ENCODE measurements around the gene PI3.
"Not testable (repeated sequence)": the region's sequence is repeated elsewhere in the genome, so short reads cannot be mapped to it uniquely, and the experiment has no call there.

PI3 gene, protein sequence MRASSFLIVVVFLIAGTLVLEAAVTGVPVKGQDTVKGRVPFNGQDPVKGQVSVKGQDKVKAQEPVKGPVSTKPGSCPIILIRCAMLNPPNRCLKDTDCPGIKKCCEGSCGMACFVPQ

DNA sequence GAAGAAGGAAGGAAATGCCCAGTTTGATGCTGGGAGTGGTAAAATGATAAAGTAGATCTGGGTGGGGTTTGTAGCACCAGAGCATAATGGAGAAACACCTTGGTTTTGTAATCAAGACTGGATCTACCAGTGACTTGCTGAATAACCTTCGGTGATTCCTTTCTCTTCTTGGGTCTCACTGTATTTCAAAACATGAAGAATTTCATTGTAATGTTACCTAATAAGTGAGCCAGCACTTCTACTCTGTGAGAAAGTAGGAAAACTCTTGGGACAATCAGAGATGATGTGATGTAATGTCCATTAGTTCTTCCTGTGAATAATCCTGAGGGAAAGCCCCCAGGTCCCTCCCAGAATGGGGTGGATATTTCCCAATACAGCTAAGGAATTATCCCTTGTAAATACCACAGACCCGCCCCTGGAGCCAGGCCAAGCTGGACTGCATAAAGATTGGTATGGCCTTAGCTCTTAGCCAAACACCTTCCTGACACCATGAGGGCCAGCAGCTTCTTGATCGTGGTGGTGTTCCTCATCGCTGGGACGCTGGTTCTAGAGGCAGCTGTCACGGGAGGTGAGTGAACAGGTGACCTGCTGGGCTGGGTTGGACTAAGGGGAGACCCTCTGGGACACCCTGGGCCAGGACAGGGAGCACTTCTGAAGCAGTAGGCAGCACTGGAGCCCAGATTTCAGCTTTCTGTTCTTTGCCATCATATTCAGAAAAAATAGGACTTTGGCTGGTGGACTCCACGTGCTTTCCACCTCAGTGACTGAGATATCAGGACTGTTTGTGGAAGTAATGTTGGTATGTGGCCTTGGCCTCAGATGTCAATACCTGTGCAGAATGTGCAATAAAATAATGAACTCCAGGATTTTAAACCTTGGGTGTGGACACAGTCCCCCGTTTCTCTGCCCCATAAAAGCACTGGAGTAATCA lies at the start of gene PI3:
PI3 (plus strand) TSS at position 469 of the 931 bp plus-strand sequence; CDS start at position 490, 21 bp downstream.
- no peak for DNase-seq

DNA sequence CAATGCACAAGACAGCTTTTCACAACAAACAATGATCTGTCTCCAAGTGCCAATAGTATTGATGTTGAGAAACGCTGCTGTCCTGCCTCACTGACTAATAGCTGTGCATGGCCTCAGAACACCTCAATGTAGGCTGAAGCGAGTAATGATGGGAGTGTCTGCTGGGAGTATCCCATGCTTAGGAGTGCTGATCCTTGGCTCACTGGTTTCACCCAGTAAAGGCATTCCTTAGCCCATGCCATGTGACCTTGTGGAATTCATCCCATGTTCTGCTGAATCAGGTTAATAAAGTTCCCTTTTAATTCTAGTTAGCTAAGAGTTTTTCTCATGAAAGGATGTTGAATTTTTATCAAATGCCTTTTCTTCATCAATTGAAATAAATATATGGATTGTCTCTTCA lies 46.6 kb upstream of the PI3 start:
- no peak for DNase-seq

DNA sequence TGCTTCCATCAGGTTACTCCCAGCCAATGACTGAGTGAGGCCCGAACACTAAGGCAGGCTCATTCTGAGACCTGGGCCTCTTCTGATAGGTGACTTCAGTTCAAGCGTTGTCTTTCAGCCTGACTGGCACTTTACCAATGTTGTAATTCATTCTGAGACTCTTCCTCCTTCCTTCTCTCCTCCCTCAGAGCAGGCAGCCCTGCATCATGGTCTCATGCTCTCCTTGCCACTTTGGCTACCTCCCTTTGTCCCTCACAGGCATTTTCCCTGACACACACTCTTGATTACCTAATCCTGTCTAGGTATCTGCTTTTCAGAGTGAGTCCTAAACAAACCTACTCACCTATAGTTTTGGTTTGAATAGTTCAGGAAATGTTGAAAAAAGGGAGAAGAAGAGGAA lies 37.8 kb upstream of the PI3 start:
- no peak for DNase-seq

DNA sequence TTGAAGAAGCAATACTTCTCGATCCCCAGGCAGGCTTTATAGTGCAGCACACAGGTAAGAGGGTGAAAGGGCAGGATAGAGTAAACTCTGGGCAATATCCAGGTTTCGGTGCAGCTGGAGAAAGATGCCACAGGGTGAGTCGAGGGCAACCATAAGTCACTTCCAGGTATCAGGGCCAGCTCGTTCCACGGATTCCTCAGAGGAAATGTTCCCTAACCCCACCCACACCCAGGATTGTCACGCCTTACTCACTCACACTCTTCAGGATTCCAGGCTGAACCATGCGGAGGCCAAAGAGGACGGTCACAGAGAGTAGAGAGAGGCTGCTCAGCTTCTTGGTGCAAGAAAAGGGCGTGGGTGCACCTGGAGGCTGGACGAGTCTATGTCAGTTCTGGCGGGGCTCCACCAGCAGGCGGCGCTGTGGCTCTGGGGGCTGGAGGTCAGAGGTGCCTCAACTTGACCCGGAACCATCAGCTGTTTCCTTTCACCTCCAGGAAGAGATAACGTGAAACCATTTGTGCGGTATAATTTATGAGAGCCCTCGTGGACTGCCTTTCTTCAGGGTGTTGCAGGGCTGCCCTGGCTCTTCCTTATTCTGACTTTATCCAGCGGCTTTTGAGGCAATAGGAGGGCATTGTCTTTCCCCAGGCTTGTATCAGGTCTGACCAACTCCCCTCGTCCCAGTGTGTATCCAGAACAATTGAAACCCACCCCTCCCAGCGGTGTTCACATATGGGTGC lies 36.0 kb upstream of the PI3 start:
- DNase-seq: peak in 4 of 51 donors; percentile 1 to 39 (median 7)

DNA sequence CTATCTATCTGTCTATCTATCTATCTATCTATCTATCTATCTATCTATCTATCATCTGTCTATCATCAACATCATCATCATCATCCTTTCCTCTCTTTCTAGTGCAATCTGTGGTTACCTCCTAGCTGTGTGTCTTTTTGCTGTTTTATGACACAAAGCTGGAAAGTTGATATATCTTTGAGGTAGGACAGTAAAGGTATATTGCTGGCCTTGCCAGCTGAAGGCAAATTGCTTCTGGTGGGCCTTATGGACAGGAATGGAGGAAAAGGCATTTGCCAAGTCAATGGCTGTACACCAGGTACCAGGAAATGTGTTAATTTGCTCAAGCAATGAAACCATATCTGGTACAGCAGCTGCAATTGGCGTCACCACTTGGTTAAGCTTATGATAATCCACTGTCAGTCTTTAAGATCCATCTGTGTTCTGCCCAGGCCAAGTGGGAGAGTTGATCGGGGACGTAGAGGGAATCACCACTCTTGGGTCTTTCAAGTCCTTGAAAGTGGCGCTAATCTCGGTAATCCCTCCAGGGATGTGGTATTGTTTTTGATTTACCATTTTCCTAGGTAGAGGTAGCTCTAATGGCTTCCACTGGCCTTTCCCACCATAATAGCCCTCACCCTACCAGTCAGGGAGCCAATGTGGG lies 34.8 kb upstream of the PI3 start:
- DNase-seq: not testable (repeated sequence)

DNA sequence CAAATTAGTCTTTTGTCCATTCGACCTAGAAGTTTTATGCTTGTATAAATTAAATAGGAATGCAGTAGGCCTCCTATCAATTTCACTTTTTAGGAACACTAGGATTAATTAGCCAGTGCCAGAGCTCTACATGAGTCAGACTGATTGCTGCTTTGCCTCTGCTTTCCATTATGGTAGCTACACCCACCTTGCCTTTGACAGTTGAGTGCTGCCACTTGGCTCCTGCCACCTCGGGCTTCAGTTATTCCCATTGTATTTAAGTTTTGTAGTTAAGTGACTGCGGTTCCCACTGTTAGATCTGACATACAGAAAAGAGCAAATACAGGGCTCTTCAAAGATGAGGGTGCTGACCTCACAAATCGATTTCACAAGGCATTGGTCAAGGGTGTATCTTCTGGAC lies 33.9 kb upstream of the PI3 start:
- no peak for DNase-seq

DNA sequence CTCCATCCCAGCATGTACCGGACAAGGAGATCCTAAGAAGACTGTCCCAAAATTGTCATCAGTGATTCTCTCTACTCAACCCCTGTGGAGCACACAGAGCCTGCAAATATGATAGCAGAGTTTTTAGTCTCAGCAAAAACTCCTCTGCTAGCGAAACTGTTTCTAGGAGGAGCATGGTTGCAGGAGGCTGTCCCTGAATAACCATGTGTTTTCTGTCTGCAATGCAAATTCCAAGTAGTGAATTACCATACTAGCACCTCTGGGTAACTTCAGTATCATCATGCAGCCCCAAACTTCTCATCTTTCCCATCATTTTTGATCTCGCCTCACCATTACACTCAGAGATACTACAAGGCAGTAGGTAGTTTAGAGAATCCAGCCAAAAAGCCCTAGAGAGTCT lies 25.6 kb upstream of the PI3 start:
- DNase-seq: no peak

DNA sequence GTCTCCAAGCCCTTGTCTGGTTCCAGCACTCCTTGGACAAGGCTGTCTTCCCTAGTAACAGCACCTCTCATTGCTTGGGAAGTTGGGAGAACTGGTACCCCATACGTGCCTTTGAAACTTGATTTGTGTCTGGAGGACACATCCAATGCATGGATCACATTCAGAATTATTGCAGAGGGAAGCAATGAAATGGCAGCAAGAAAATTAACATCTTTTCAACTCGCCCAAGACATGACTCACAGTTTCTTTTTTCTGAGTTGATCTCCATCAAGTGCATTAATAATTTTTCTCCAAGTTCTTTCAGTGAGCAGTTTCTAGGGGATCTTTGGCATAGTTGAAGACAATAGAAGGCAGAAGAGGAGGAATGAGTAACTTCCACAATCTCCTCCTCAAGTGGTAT lies 22.3 kb upstream of the PI3 start:
- peak in 1 of 51 donors; percentile 0 for DNase-seq

DNA sequence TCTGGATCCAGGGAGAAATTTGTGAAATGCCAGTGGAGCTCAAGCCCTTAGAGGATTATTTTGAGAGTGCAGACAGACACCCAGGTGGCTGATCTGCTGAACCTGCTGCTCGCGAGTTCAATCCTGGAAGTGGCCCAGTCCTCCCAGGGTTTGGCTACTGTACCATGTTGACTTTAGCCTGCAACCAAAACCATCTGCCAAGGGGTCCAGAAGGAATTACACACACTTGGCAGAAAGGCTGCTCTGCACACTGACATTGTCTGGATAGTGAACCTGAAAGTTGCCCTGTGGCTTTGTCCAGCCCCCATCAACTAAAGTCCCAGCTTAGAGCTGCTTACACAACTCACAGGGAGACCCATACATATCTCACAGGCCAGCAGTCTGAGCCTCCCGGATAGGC lies 21.6 kb upstream of the PI3 start:
- DNase-seq: no peak

DNA sequence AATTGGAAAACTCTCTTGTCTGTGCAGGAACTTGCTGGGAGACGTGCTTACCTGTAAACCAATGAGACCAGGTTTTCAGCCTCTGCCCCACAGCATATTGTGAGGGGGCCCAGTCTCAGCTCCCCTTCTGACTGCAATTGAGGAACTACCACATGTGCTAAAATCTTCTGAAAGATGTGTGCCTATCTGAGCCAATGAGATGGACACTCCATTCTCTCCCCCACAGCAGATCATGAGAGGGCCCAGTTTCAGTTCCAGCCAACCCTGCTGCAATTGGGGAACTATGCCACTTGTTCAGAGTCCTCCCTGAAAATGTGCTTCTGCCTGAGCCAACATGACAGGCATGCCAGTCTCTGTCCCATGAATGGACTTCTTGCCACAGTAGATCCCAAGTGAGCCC lies 20.9 kb upstream of the PI3 start:
- DNase-seq: peak in 15 of 51 donors; percentile 1 to 31 (median 8)

DNA sequence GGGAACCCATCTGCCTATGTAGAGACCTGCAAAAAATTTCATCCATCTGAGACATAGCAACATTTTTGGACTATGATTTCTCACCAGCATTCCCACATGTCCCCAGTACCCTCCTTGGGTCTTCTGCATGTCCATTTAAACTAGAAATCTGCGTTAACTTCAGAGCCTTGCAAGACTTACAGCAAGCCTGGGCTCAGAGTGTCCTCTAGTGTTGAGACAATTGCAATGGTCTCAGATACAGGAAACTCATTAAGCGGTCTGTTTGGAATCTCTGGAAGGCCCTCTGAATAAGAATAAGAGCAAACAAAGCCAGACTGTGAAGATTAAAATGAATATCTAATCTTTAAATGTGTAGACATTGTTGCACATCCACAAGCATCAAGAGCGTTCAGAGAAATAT lies 20.5 kb upstream of the PI3 start:
- no peak for DNase-seq

DNA sequence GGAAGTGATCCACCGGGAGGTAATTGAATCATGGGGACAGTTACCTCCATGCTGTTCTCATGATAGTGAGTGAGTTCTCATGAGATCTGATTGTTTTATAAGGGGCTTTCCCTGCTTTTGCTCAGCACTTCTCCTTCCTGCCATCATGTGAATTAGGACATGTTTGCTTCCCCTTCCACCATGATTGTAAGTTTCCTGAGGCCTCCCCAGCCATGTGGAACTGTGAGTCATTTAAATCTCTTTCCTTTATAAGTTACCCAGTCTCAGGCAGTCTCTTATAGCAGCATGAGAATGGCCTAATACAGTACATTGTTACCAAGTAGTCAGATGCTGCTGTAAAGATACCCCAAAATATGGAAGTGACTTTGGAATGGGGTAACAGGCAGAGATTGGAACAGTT lies 19.9 kb upstream of the PI3 start:
- not testable (repeated sequence) for DNase-seq

DNA sequence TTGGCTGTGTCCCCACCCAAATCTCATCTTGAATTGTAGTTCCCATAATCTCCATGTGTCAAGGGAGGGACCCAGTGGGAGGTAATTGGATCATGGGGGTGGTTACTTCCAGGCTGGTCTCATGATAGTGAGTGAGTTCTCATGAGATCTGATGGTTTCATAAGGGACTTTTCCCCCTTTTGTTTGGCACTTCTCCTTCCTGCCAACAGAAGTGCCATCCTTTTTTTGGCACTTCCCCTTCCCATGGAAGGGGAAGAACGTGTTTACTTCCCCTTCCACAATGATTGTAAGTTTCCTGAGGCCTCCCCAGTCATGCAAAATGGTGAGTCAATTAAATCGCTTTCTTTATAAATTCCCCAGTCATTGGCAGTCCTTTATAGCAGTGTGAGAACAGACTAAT lies 18.0 kb upstream of the PI3 start:
- DNase-seq: no peak

DNA sequence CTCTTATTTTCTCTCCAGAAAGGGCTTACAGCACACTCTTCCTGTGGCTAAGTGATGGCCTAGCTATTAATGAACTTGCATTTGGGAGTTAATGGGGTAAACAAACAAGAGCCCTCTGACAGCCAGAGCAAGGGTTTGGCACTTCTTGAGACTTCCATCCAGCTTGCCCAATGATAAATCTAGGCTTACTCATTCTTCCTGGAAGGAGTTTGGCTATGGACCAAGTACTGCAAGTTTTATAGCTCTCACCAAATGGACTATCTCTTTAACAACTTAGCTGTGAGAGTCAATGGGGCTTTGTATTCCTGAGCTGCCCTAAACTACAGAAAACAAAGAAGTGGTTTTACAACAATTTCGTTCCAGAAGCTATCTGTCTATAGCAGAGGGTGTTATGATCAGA lies 16.7 kb upstream of the PI3 start:
- DNase-seq: peak in 1 of 51 donors; percentile 11

DNA sequence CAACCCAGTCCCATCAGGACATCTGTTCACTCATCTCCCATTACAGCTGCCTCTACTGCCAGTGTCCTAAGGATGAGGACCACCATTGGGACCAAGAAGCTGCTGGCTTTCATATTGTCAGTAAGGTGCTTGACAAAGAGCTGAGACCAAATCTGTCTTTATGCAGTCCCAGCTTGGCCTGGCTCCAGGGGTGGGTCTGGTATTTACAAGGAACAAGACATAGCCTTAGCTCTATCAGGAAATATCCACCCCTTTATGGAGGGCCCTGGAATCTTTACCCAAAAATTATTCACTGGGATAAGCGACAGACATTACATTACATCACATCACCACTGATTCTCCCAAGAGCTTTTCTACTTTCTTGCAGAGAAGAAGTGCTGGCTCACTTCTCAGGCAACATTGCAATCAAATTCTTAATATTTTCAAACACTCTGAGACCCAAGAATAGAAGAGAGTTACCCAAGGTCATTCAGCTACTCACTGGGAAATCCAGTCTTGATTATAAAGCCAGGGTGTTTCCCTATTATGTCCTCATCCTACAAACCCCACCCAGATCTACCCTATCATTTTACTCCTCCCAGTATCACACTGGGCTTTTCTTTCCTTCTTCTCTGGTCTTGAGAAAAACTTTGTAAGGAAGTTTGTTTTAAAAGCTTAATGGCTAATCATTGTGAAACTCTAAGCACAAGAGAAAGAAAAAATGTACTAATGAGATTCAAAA lies 11.5 kb upstream of the PI3 start:
- no peak for DNase-seq

DNA sequence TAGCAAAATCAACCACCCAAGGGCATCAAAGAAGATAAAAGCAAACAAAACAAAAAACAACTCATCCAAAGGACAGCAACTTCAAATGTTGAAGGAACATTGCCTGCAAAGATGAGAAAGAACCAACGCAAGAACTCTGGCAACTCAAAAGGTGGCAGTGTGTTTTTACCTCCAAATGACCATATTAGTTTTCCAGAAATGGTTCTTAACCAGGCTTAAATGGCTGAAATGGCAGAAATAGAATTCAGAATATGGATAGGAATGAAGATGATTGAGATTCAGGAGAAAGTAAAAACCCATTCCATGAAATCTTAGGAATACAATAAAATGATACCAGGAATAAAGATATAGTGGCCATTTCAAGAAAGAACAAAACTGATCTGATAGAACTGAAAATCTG lies 9.8 kb upstream of the PI3 start:
- no peak for DNase-seq

DNA sequence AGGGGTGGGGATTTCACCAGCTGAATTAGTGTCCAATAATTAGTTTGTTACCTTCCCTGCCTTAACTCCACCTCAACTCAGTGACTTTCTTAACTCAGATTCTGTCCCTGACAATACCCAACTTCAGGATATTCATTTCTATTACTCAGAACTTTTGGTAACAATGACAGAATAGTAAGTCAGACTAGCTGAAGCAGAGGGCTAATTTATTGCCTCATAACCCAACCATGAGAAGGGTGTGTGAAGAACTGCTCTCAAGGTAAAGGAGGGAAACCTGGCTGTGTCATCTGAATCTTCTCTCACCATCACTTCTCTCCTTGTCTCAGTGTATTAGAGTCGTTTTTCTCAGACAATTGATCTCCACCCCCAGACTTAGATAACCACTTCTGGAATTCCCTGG lies 1.2 kb upstream of the PI3 start:
- no peak for DNase-seq

DNA sequence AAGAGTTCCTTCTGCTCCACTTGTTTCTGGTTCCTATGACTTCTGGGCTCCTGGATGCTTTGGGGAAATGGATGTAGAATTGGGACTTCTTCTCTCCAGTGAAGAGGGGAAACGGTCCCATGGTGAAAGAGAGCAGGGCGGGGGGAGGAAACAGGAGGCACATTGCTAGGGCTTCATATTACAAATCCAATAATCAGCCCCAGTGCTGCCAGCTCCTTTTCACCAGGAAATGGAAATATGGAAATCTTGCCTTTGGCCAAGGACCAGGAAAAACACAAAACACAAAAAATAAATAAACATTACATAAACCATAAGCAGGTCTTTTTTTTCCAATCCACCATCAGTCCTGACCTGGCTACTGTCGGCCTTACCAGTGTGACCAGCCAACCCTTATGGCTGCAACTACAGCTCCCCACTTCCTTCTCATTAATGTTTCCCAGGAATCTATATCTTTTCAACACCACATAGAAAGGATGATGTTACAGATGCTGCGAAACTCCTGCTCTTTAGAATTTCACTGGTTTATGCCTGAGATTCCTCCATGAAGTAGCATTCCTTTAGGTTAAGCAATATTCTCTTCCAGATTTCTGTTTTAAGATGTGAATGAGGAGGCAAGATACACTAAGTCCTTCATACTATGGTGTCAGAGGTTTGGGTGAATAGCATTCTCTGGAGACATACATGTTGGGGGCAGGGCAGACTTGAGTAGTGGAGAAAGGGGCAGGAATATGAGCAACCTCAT lies 2.0 kb downstream of the PI3 start:
- no peak for DNase-seq

DNA sequence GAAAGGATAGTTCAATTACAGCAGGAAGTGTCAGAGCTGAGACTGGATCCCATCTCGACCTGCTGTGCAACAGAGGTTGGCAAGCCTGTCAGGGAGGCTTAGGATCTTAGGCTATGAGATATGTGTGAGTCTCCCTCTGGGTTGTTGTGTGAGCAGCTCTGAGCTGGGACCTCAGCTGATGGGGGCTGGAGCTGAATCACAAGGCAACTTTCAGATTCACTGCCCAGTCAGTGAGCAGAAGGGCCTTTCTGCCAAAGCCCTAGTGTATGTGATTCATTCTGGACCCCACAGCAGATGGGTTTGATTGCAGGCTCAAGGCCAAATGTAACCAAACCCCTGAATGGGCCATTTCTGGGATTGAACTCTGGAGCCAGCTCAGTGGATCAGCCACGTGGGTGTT lies 4.5 kb downstream of the PI3 start:
- no peak for DNase-seq

DNA sequence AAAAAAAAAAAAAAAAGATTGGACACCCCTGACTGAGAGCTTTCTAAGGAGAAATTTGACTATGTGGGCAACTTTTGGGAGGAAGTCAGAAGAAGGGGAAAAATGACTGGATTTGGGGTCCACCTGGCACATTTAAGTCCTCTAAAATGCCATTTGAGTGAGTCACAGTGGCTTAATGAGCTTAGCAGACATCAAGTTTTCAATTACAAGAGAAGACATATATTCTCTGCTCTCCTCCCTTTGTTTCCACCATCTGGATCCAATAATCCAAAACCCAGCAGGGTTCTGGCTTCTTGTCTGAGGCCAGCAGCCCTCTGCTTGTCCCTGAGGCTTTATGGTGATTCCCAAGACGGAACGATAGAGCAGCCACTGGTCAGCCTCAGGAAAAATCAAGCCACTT lies 6.9 kb downstream of the PI3 start:
- DNase-seq: no peak

DNA sequence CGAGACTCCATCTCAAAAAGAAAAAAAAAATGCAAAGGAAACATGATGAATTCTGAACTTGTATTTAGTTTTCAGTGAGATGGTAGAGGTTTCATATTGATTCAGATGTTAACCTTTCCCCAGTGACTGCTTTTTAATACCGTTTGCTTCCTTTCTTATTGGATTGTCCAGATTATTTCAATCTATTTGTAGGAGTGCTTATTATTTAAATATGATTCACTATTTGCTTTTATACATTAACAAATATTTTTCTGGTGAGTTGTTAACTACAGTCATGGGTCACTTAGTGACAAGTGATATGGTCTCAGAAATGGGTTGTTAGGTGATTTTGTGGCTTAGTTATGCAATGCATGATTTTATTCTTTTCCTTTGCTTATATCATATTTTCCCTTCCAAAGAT lies 8.4 kb downstream of the PI3 start:
- DNase-seq: no peak
